HG02759 (cell line): ENCODE data around the gene SKI.
"Not testable (repeated sequence)": the region's sequence is repeated elsewhere in the genome, so short reads cannot be mapped to it uniquely, and the experiment has no call there.

Source experiments
- ATAC-seq: cut with Tn5 transposase; IDR thresholded peaks from one replicate; pipeline ENCODE4 v1.9.1; 2021; ENCODE audit warnings: mild to moderate bottlenecking, moderate library complexity; ENCODE audit not compliant: unreplicated experiment

The SKI gene

GRCh38 chr1:2318314-2319278 is 90.5 kb downstream of the SKI start:
- no peak for ATAC-seq

DNA sequence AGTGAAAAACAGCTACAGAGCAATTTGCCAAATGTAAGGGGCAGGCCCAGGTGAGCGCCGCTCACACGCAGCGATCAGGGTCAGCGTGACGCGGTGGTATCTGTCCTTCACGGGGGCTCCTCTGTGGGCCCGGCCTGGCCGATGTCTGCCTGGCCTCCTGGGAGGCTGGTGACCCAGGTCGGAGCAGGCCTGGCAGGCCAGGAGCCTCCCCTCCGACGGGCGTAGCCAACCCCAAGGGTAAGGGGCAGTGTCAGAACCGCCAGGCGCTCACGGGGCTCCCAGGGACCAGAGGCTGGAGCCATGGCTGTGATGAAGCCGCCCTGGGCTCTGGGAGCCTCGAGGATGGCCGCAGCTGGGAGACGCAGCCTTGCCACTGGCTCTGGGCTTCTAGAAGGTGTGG is 91.2 kb downstream of the SKI start:
- no peak for ATAC-seq

GRCh38 chr1:2320006-2320405 is 91.9 kb downstream of the SKI start:
- no peak for ATAC-seq

- ATAC-seq = no peak
Observed at GRCh38 chr1:2320760-2321667, 92.9 kb downstream of the SKI start.

DNA sequence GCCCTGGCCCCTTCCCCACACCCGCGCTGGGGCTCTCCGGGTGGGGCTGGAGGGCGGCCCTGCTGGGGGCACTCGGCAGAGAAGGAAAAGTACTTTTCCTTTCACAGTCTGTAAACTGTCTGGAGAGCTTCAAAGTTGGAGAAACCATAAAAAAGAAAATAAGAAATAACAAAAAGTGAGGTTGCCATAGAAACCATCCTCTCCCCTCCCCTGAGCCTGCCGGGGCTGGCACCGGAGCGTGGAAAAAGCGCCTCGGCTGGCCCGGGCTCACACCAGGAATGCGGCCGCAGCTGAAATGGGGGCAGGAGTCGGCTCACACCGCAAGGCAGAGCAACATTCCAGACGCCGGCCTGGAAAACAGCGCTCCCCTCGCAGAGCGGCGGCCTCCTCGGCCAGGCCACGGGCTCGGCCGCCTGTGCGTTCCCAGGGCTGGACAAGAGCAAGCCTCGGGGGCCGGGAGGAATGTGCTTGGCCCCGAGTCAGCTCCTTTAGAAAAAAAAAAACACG is 94.0 kb downstream of the SKI start:
- no peak for ATAC-seq

DNA sequence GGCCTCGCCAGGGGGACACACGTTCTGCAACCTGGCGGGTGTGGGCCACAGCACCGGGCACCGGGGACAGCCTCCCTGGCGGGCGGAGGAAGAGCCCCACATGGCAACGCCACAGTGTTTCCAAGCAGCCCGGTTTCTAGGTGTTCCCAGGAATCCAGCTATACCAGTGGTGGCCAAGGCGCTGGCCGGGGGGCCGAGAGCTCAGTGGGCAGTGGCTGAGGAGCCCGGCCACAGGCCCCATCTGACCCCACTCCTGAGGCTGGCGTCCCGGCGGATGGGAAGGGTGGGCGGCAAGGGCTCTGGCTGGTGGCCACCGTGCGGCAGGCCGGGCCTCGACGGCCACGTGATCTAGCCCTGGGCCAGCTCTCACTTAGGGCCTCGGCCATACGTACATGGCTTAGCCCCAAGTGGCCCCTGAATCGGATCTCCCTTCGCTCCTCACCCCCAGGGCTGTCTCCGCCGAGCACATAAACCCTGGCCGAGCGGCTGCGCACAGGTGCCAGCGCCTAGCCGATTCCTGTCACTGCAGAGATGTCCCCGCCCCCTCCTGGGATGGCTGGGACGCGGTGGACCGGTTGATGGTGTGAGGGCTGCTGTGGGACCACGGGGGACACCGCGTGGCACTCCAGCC is 94.6 kb downstream of the SKI start:
- no peak for ATAC-seq

- ATAC-seq = no peak
Observed at GRCh38 chr1:2323451-2323974, 95.4 kb downstream of the SKI start.

DNA sequence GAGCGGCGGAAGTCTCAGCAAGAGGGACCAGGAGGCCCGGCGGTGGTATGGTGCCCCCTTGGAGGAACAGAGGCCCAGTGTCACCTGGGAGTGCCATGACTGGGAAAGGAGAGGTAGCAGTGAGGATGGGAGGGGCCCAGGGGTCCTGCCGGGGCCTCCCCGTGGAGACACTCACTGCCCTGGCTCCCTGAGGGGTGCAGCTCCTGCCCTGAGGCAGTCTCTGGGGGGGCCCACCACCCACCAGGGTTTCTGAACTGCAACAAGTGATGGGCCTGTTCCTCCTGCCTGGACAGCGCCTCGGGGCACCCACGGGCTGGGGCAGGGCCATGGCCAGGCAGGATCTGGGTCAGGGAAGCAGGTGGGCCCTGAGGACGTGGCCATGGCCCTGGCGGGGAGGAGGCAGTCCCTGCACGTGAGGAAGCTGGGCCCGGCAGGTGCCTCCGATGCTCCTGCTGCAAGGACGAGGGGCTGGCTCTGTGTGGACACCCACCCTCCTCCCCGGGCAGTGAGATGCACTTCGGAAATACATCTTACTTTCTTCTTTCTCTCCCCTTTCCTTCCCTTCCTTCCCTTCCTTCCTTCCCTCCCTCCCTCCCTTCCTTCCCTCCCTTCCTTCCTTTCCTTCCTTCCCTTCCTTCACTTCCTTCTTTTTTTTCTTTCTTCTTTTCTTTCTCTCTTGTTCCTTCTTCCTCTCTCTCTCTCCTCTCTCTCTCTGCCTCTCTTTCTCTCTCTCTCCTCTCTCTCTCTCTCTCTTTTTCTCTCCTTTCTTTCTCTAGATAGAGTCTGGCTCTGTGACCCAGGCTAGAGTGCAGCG is 96.6 kb downstream of the SKI start:
- no peak for ATAC-seq

DNA sequence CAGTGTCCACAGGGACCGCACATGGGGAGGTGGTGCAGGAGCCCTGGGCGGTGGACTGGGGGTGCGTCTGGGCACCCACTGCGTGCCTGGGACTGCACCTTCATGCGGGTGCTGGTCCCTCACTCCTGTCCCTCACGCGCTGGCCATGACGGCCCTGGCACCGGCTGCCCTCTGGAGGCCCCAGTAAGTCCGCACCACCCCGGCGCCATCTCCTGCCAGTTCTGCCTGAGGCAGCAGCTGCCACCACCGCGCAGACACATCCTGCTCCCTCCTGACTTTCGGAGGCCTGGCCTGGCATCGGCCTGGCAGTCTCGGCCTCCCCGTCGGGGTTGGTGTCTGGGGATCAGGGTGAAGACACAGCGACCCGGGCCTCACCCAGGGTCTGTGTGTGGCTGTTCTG is 98.4 kb downstream of the SKI start:
- ATAC-seq = no peak

DNA sequence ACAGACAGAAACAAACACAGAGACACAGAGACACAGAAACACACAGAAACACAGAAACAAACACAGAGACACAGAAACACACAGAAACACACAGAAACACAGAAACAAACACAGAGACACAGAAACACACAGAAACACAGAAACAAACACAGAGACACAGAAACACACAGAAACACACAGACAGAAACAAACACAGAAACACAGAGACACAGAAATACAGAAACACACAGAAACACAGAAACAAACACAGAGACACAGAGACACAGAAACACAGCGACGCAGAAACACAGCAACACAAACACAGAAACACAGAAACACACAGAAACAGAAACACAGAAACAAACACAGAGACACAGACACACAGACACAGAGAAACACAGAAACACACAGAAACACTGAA is 99.0 kb downstream of the SKI start:
- ATAC-seq = not testable (repeated sequence)

DNA sequence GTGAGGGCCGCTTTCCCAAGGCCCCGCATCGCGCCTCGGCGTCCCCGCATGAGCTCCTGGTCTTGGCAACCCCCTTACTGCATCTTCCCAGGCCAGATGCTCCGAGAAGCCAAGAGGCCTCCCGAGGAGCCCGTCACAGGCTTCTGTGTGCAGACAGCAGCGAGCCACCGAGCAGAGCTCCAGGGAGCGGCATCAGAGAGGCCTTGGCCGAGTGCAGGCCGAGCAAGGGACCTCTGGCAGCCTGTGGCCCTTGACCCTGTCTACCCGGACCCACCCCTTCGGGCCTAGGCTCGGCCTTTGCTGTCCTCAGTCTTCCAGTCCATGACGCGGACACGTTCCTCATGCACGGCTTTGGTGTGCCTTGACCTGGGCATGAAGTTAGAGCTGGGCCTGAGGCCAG is 99.7 kb downstream of the SKI start:
- no peak for ATAC-seq

GRCh38 chr1:2328676-2329455 is 100.7 kb downstream of the SKI start:
- no peak for ATAC-seq

DNA sequence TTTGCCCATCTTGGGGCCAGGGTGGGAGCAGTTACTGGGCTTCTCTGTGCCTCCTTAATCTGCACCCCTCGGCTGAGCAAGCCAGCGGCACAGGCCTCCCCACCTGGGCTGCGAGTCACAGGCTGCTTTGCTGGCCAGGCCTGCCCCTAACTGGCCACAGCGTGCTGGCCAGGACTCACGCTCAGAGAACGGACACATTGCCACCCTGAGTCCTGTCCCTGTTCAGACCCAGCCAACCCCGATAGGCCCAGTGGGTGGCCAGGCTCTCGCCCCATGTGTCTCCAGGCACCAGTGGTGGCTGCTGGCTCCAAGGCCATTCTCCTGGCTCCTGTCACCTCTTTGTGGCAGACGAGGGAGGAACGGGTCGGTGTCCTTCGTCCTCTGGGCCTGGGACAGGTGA is 101.9 kb downstream of the SKI start:
- no peak for ATAC-seq

DNA sequence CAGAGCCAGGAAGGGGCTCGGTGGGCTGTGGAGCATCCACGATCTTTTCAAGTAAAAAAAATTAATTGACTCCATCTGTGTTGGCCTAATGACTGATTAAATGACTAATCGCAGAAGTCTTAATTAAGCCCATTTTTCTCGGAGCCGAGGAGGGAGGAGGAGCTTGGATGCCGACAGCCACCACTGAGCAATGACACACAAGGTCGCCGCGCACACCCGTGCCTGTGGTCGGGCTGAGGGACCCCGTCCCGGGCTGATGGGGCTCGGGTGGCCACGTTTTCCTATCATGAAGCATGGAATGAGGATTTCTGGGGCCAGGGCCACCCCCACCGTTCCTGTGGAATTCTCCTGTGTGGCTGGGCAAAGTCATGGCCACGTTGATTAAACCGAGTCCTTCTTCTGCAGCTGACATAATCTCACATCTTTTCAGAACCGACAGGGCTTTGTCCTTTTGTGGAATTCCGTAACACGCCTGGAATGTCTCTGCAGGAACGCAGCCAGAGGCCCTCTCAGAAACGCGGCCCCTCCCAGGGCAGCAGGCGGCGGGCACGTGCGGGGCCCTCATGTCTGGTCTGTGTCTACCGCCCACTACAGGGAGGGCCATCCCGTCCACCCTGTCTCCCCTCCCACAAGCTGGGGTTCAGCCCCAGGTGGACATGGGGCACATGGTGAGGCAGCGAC is 102.5 kb downstream of the SKI start:
- ATAC-seq = no peak

GRCh38 chr1:2331200-2331544 is 103.1 kb downstream of the SKI start:
- no peak for ATAC-seq

GRCh38 chr1:2331580-2331979 is 103.5 kb downstream of the SKI start:
- not testable (repeated sequence) for ATAC-seq

DNA sequence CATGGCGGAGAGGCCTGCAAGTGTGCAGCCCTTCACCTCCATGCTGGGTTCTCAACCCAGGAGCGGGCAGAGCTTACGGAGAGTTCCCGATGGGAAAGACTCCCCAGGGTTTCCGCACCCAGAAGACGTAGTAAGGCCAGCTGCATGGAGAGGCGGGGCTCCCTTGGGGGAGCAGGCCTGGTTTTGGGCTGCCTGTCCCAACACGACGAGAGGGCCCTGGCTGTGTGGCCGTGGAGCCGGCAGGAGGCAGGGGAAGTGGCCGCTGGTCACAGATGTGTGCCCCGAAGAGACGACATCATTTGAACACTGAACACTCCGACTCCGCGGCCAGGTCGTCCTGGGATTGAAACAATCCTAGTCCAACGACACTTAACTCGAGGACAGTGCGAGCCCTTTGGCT is 106.2 kb downstream of the SKI start:
- no peak for ATAC-seq

- ATAC-seq = no peak
Observed at GRCh38 chr1:2334883-2335534, 106.9 kb downstream of the SKI start.
